ENCODE measurements around the gene FEZF2.

FEZF2 gene

DNA sequence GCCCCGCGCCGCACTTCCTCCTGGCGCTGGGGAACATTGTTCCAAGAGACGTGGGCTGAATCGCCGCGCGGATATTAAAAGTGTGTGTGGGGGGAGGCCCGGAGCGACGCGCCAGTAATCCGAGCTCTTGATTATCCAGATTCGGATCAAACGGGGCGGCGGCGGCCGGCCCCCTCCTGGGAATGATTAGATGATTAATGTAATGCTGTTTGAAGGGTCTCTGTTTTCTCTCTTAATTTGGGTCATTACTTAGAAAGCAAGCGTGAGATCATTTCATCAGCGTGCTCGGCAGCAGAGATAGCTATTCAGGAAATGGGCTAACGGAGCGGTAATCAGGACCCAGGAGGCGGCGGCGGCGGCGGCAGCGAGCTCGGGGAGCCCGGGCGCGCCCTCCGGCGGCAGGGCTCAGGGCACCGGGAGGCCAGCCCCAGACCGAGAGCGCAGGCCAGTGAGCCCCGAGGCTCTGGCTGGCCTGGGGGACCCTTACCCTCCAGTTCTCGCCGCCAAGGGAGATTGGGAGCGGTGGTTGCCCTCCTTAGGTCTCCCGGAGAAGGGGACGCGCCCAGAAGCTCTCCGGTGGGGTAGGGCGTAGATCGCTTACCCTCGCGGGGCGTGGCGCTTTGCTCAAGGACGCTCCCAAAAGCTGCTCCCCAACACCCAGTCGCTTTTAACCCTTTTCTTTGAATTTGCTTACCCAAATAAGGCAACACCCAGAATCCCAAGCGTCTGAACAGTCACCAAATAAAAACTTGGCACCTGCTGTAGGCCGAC, 4.5 kb downstream of the FEZF2 start:
- DNase-seq (ENCODE audit: insufficient read length, low spot score) (no peak), FAIRE-seq (no peak)
- no peak for TF ChIP-seq POLR2A (IDR thresholded peaks at IDR 0.05; ENCODE audit: low read depth, low read length)

DNA sequence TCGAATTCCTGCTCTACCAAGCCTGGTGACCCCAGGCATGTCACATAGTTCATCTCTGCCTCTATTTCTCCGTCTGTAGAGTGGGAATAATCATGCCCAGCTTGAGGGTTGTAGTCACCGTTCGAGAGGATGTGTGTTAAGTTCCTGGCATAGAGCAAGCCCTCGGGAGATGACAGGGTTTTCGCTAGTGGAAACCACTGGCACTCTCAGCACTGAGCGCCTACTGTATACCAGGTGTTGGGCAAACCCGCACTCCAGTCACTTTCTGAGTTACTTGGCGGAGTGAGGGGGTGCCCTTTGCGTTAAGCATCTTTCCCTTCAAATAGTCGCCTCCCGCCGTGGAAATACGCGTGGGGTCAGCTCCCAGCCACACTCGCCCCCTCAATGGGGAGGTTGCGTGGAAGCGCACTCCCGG, 5.1 kb downstream of the FEZF2 start:
- TF ChIP-seq POLR2A (IDR thresholded peaks at IDR 0.05; ENCODE audit: low read depth, low read length): no peak
- DNase-seq (ENCODE audit: insufficient read length, low spot score): no peak
- no peak for FAIRE-seq

DNA sequence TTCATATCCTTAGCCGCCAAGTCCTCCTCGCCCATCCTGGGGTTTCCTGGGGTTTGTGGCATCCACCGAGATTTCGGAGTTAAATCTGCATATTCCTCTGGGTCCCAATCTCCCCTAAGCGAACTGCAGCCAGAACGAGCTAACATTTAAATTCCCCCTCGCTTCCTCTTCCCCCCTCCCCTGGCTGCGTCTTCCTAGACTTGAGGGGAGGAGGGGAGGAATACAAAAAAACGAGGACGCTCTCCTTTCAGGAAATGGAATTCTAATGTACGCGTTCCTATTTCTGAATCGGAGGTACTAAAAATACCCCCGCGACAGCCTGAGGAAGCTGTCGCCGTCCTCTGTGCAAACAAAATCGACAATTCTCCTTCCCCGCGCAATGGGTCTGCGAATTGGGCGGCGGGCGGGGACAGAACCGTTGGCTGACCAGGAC, 5.6 kb downstream of the FEZF2 start:
- no peak for TF ChIP-seq POLR2A (IDR thresholded peaks at IDR 0.05; ENCODE audit: low read depth, low read length)
- no peak for FAIRE-seq
- DNase-seq (ENCODE audit: insufficient read length, low spot score): no peak

DNA sequence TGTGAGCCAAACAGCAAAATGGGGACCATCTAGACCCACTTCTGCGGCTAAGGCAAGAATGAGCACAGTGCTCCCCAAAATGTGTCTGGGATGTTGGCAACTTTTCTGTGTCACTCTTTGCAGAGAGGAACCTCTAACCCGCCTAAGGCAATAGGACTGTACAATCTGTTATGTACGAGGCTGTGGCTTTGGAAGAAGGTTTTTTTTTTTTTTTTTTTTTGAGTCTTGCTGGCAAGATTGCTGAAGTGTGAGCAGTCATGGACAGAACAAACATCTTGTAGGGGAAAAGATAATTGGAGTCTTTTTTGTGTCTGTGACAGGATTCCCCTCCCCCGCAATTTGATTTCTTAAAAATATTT, 7.2 kb downstream of the FEZF2 start:
- DNase-seq (ENCODE audit: insufficient read length, low spot score) (no peak), FAIRE-seq (no peak)
- TF ChIP-seq POLR2A (IDR thresholded peaks at IDR 0.05; ENCODE audit: low read depth, low read length): no peak

DNA sequence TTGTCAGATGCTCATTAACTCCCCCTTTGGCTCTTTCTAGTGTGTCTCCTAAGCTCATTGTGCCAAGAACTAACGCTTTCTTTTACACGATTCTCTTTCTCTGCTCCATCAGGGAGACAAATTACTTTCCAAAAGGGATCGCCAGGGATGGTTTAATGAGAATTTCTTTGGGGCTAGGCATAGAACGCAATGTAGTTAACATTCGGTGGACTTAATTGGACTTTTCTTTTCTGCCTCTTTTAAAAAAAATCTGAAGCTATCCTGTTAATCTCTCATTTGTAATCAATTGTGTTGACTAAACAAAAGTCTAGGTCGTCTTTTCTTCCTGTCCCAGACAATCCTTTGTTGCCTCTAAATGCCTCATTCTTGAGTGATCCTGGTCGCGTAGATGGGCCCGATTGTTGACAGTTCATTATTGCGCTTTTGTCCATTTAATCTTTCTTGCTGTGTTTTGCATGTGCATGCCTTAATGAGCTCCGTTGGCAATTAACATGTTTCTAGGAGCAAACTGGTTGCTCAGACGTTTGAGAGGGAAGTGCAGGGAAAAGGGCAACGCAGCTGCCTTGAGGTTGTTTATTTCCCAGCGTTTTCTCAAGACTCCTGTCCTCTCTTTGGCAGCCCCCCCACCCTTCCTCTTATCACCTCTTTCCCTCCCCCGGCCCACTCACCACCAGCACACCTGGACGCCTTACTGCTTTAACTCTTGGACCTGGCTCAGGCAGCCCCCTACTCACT, 7.8 kb downstream of the FEZF2 start:
- no peak for DNase-seq (ENCODE audit: insufficient read length, low spot score)
- no peak for TF ChIP-seq POLR2A (IDR thresholded peaks at IDR 0.05; ENCODE audit: low read depth, low read length)
- no peak for FAIRE-seq

DNA sequence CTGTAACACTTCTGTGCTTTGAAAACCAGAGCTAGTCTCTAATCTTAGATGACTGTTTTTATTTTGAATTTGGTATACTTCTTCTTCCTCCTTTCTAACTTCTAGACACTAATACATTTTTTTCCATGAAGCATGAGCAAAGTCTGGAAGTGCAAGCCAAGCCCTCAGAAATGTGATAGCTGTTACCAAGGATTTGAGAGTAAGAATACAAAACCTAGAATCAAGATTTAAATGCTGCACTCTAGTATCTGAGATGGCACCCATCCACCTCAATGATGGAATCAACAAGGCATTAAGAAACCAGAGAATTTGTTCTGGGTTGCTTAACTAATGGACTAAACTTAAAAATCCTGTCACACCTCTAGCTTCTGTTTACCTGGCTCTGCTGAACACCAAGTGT, 9.2 kb downstream of the FEZF2 start:
- FAIRE-seq (no peak), DNase-seq (ENCODE audit: insufficient read length, low spot score) (no peak)
- TF ChIP-seq POLR2A (IDR thresholded peaks at IDR 0.05; ENCODE audit: low read depth, low read length): no peak

DNA sequence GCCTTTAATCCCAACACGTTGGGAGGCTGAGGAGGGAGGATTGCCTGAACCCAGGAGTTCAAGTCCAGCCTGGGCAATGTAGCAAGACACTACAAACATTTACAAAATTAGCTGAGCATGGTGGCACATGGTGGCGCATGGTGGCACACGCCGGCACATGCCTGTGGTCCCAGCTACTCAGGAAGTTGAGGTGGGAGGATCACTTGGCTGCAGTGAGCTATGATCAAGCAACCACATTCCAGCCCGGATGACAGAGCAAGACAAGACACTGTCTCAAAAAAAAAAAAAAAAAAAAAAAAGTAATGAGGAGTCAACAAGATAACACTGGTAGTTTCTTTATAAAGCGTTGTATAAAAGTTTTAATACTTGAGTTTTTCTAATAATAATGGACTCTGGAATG, 10.1 kb downstream of the FEZF2 start:
- TF ChIP-seq POLR2A (IDR thresholded peaks at IDR 0.05; ENCODE audit: low read depth, low read length): no peak
- DNase-seq (ENCODE audit: insufficient read length, low spot score): no peak
- no peak for FAIRE-seq

DNA sequence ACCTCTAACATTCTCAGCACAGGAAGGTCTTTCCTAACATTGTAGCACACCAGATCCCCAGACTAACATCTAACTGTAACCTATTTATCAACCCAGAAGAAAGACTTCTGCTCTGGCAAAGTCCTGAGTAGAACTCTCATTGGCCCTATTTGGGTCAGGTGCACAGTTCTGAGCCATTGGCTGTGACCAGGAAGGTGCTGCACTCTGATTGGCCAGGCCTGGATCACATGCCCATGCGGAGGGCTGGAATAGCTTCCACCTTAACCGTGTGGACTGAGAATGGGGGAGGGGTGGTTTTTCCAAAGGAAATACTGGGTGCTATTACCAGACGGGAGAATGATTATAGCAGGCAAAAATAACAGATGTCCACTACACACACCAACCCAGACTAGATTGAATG, 11.5 kb downstream of the FEZF2 start:
- no peak for DNase-seq (ENCODE audit: insufficient read length, low spot score)
- no peak for FAIRE-seq
- no peak for TF ChIP-seq POLR2A (IDR thresholded peaks at IDR 0.05; ENCODE audit: low read depth, low read length)

DNA sequence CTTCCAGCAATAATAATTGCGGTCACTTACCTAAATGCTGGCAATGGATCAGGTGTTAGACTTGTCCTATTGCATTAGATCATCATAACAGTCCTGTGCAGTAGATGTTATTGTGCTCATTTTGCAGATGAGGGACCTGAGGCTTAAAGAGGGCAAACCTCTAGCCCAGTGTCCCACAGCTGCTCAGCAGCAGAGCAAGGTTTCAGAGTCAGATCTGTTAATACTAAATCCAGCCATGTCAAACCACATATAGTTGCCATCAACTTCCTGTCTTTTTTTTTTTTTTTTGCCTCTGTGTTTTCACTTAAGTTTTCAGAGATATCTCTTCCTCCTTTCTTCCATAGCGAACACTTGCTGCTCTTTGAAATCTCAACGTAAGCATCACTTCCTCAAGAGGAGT, 12.1 kb downstream of the FEZF2 start:
- DNase-seq (ENCODE audit: insufficient read length, low spot score): no peak
- FAIRE-seq: no peak
- TF ChIP-seq POLR2A (IDR thresholded peaks at IDR 0.05; ENCODE audit: low read depth, low read length): no peak

DNA sequence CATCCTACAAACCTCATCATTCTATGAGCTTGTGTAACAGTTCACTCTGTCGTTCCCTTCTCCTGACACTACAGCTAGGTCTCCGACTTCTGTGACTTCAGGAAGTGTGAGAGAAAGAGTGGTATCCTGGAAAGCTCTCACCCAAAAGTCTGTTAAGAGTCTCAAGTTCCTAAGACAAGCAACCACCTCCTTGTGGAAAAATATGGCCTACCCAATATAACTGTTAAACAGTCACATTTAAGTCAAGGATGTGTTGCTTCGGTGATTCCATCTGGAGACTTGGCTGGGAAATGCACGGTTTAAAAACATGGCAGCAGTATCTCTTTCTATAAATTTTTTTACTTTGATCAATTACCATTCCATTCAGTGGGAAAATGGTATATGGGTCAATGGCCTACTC, 13.8 kb downstream of the FEZF2 start:
- no peak for FAIRE-seq
- TF ChIP-seq POLR2A (IDR thresholded peaks at IDR 0.05; ENCODE audit: low read depth, low read length): no peak

DNA sequence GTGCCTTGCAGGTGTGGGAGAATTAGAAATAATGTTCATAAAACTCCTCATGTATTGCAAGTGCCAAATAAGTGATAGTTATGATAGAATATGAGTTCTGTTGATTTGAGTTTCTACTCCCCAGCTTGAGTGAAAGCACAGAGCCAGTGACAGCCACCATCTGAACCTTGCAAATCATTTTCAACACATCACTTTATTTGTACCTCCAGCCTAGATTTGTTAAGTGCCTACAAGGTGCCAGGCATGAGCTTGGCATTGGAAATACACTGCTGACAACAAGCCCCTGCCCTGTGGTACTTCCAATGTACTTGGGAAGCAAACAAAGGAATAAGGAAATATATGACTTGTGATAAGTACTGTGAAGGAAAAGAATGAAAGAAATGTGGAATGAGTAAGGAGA, 17.0 kb downstream of the FEZF2 start:
- DNase-seq (ENCODE audit: insufficient read length, low spot score) (no peak), FAIRE-seq (no peak)
- TF ChIP-seq POLR2A (IDR thresholded peaks at IDR 0.05; ENCODE audit: low read depth, low read length): no peak

More for the DNA sequence above, 13.8 kb downstream of the FEZF2 start:
- no peak for DNase-seq (ENCODE audit: insufficient read length, low spot score)

DNA sequence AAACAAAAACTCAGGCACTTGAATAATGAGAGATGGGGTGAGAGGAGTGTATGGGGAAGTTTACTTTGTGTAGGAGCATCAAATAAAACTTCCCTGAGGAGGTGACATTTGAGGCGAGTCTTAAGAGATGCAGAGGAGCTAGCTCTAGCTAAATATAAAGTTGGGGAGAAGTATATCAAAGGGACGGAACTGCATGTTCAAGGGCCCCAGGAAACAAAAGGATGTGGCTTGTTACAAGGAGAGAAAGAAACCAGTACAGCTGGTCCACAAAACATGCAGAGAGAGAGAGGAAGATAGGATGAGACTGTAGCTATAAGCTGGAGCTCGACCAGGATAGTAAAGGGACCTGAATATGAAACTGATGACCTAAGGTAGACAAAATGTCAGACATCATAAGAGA, 17.6 kb downstream of the FEZF2 start:
- no peak for FAIRE-seq
- TF ChIP-seq POLR2A (IDR thresholded peaks at IDR 0.05; ENCODE audit: low read depth, low read length): no peak

DNA sequence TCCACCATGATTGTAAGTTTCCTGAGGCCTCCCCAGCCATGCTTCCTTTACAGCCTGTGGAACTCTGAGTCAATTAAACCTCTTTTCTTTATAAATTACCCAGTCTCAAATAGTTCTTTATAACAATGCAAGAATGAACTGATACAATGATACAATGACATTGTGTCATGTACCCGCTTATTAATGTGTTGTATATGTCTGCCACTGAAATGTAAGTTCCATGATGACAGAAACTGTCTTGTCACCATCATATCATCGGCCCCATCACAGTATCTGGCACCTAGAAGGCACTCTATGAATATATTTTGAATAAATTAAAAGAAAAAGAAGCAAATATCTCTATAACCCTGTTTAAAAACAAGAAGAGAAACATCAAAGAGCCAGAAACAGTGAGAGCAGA, 29.6 kb downstream of the FEZF2 start:
- no peak for TF ChIP-seq POLR2A (IDR thresholded peaks at IDR 0.05; ENCODE audit: low read depth, low read length)
- FAIRE-seq: no peak

More for the DNA sequence above, 17.6 kb downstream of the FEZF2 start:
- DNase-seq (ENCODE audit: insufficient read length, low spot score): no peak

DNA sequence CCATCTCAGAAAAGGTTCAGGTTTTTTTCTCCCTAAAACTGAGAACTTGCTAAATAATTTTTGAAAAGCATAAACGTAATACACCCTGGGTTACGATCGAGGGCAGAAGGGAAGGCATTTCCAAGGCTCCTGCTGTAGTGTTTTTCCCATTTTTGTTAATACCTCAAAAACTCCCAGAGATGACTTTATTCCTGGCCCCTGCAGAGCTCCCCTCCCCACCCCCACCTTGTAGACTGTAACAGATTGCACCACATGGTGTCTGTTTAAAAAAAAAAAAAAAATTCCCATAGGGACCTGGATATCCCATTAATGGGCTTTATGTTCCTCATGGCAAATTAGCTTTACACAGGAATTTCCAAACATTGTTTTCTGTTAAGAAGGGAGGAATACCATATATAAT, 38.2 kb downstream of the FEZF2 start:
- FAIRE-seq (no peak), DNase-seq (ENCODE audit: insufficient read length, low spot score) (no peak)
- TF ChIP-seq POLR2A (IDR thresholded peaks at IDR 0.05; ENCODE audit: low read depth, low read length): no peak

More for the DNA sequence above, 29.6 kb downstream of the FEZF2 start:
- no peak for DNase-seq (ENCODE audit: insufficient read length, low spot score)

DNA sequence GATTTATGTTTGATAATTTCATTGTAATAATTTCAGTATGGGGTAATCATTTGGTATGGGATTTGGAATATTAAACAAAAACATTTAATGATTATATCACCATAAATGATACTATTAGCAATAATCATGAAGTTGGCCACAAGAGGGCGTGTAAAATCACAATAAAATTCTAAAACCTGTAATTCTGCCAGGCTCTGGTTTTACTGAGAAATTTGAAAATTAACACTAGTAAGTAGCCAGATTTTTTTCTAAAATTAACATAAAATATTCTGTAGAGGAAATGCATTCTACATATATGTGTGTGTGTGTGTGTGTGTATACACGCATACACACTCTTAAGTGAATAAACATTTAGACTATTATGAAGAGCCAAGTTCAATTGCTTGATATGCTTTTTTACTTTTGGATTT, 40.5 kb downstream of the FEZF2 start:
- FAIRE-seq: peak; percentile 64
- TF ChIP-seq POLR2A (IDR thresholded peaks at IDR 0.05; ENCODE audit: low read depth, low read length): no peak
- no peak for DNase-seq (ENCODE audit: insufficient read length, low spot score)
